Measurements from ENCODE around the gene CDX1.

Gene CDX1

GRCh38 chr5:150217873-150218692 lies 51.5 kb downstream of the CDX1 start:
- peak; percentile 78 for TF ChIP-seq CTCF (IDR thresholded peaks at IDR 0.05; ENCODE audit: low read depth, low read length)
- DNase-seq (ENCODE audit: low read depth in 2 of 2), result peak; percentile 88 to 91

GRCh38 chr5:150218693-150219035 lies 52.1 kb downstream of the CDX1 start:
- TF ChIP-seq CTCF (IDR thresholded peaks at IDR 0.05; ENCODE audit: low read depth, low read length), result no peak

More at GRCh38 chr5:150217873-150218692, 51.5 kb downstream of the CDX1 start:
- H3K4me3 ChIP-seq (replicated peaks in 1 of 2; ENCODE audit: low read depth in 2 of 2, low read length in 2 of 2), result no peak overlapping the region

GRCh38 chr5:150219142-150219541 lies 52.6 kb downstream of the CDX1 start:
- H3K4me3 ChIP-seq (replicated peaks in 1 of 2; ENCODE audit: low read depth in 2 of 2, low read length in 2 of 2), result no peak overlapping the region
- peak in 1 of 2 donors; percentile 15 for DNase-seq (ENCODE audit: low read depth in 2 of 2)
- TF ChIP-seq CTCF (IDR thresholded peaks at IDR 0.05; ENCODE audit: low read depth, low read length), result no peak

More at GRCh38 chr5:150218693-150219035, 52.1 kb downstream of the CDX1 start:
- DNase-seq (ENCODE audit: low read depth in 2 of 2), result no peak
- H3K4me3 ChIP-seq (replicated peaks in 1 of 2; ENCODE audit: low read depth in 2 of 2, low read length in 2 of 2), result no peak overlapping the region

- no peak overlapping the region for H3K4me3 ChIP-seq (replicated peaks in 1 of 2; ENCODE audit: low read depth in 2 of 2, low read length in 2 of 2)
- no peak for DNase-seq (ENCODE audit: low read depth in 2 of 2)
- TF ChIP-seq CTCF (IDR thresholded peaks at IDR 0.05; ENCODE audit: low read depth, low read length), result no peak
Observed at GRCh38 chr5:150219861-150220260, 53.3 kb downstream of the CDX1 start.

GRCh38 chr5:150221471-150221870 lies 54.9 kb downstream of the CDX1 start:
- no peak for TF ChIP-seq CTCF (IDR thresholded peaks at IDR 0.05; ENCODE audit: low read depth, low read length)
- no peak for DNase-seq (ENCODE audit: low read depth in 2 of 2)
- no peak overlapping the region for H3K4me3 ChIP-seq (replicated peaks in 1 of 2; ENCODE audit: low read depth in 2 of 2, low read length in 2 of 2)

GRCh38 chr5:150222906-150223305 lies 56.3 kb downstream of the CDX1 start:
- no peak overlapping the region for H3K4me3 ChIP-seq (replicated peaks in 1 of 2; ENCODE audit: low read depth in 2 of 2, low read length in 2 of 2)
- TF ChIP-seq CTCF (IDR thresholded peaks at IDR 0.05; ENCODE audit: low read depth, low read length), result no peak
- no peak for DNase-seq (ENCODE audit: low read depth in 2 of 2)
